NCI-H2227 (cell line): Measurements from ENCODE around the gene MAPK12.

ENCODE experiments used
- DNase-seq: peaks from one replicate; lab custom pipeline; 2025; ENCODE audit not compliant: unreplicated experiment; lab: John Stamatoyannopoulos, UW

MAPK12 gene

GRCh38 chr22:50299785-50300619 is 38.5 kb upstream of the MAPK12 start:
- no peak for DNase-seq

GRCh38 chr22:50298937-50299784 is 37.7 kb upstream of the MAPK12 start:
- peak; percentile 12 for DNase-seq

- DNase-seq, result no peak
These were observed 36.8 kb upstream of the MAPK12 start for GRCh38 chr22:50298266-50298637.

GRCh38 chr22:50297510-50298265 is 36.2 kb upstream of the MAPK12 start:
- DNase-seq, result no peak

- no peak for DNase-seq
These were observed 35.4 kb upstream of the MAPK12 start for GRCh38 chr22:50296658-50297490.

GRCh38 chr22:50294319-50294656 is 32.8 kb upstream of the MAPK12 start:
- DNase-seq, result no peak

GRCh38 chr22:50293441-50294318 is 32.2 kb upstream of the MAPK12 start:
- DNase-seq, result no peak

- DNase-seq, result no peak
These were observed 31.4 kb upstream of the MAPK12 start for GRCh38 chr22:50292643-50293440.

- DNase-seq, result no peak
These were observed 28.6 kb upstream of the MAPK12 start for GRCh38 chr22:50289942-50290630.

- DNase-seq, result no peak
These were observed 27.9 kb upstream of the MAPK12 start for GRCh38 chr22:50289151-50289941.

GRCh38 chr22:50287731-50288130 is 26.2 kb upstream of the MAPK12 start:
- no peak for DNase-seq

GRCh38 chr22:50286701-50287318 is 25.3 kb upstream of the MAPK12 start:
- no peak for DNase-seq

GRCh38 chr22:50286275-50286674 is 24.8 kb upstream of the MAPK12 start:
- no peak for DNase-seq

GRCh38 chr22:50285568-50286229 is 24.2 kb upstream of the MAPK12 start:
- no peak for DNase-seq

- no peak for DNase-seq
These were observed 23.0 kb upstream of the MAPK12 start for GRCh38 chr22:50284479-50284878.

- no peak for DNase-seq
These were observed 22.3 kb upstream of the MAPK12 start for GRCh38 chr22:50283821-50284220.
